GM18870 (cell line): ENCODE data around the gene KIF5A.
"Not testable (repeated sequence)": the region's sequence is repeated elsewhere in the genome, so short reads cannot be mapped to it uniquely, and the experiment has no call there.

Experiments used
- ATAC-seq: cut with Tn5 transposase; IDR thresholded peaks from one replicate; pipeline ENCODE4 v1.9.1; 2021; ENCODE audit warnings: moderate library complexity; ENCODE audit not compliant: unreplicated experiment

The KIF5A gene

DNA sequence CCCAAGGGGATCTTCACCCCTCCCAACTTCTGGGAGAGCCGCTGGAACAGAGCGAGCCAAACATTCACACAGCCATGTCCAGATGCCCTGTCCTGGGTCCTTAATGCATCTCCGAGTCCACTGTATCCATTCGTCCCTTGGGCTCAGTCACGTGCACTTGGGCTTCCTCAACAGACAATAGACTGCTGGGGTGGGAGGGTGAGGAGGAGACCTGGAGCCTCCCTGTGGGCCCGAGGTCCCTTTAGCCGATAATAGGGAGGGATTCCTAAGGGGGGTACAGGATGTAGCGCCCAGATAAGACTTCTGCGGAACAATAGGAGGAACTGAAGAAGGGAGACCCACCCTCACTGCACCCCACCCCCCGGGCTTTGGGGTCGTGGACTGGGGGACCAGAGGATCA lies 68.1 kb downstream of the KIF5A start:
- ATAC-seq = no peak

DNA sequence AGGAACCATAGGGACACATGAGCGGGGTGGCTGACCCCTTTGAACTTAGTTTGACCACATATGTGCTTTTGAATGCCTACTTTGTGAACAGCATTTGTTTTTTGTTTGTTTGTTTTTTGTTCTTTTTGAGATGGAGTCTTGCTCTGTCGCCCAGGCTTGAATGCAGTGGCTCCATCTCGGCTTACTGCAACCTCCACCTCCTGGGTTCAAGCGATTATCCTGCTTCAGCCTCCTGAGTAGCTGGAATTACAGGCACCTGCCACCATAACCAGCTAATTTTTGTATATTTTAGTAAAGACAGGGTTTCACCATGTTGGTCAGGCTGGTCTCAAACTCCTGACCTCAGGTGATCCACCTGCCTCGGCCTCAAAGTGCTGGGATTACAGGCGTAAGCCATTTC lies 68.6 kb downstream of the KIF5A start:
- ATAC-seq = not testable (repeated sequence)

DNA sequence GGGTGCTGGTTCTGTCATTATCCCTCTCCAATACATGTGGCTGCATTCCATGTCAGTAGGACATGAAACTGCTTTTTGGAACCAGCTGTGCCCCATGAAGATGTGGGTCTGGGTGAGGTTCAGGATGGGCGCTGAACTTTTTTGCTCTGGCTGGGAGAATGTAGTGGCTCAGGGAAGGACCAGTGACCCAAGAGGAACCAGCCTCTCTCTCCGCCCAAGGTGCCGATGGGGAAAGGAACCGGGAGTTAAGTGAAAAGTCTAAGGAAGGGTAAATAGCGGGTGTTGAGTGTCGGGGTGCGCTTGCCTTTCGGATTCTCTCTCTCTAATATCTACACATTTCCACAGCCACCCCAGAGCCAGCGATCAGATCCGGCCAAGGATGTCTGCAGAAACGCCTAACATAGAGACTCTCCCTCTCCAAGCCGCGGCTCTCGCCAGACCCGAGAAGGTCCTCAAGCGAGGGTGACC lies 69.2 kb downstream of the KIF5A start:
- ATAC-seq = no peak

DNA sequence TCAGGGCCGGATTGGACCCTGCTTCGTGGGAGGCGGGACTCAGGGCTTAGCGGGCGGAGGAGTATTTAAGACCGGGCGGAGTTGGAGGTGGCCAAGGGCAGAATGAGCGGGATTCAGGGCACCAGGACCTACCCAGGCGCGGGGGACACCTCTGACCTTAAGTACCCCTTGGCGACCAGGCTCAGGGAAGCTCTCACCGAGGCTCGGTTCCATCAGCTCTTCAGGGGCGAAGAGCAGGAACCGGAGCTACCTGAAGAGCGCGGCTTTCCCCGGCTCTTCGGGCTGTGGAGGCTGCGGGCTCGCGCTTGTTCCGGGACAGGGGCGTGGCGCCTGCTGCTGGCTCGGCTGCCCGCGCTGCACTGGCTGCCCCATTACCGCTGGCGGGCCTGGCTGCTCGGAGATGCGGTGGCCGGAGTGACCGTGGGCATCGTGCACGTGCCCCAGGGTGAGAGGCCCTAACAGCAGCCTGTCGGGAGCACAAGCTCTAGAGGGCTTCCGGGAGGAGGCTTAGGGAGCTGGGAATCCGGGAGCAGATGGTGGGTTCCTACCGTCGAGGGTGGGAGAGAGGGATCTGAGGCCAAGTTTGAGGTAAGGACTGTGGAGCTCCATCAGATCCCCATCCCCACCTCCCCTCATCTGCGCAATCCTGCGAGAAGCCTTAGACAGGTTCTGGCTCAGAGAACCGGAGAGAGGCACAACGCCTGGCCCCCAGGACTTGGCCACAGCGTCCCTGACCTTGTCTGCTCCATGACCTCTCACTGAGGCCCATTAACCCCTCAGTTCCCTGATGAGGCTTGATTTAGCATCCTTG lies 69.8 kb downstream of the KIF5A start:
- no peak for ATAC-seq

DNA sequence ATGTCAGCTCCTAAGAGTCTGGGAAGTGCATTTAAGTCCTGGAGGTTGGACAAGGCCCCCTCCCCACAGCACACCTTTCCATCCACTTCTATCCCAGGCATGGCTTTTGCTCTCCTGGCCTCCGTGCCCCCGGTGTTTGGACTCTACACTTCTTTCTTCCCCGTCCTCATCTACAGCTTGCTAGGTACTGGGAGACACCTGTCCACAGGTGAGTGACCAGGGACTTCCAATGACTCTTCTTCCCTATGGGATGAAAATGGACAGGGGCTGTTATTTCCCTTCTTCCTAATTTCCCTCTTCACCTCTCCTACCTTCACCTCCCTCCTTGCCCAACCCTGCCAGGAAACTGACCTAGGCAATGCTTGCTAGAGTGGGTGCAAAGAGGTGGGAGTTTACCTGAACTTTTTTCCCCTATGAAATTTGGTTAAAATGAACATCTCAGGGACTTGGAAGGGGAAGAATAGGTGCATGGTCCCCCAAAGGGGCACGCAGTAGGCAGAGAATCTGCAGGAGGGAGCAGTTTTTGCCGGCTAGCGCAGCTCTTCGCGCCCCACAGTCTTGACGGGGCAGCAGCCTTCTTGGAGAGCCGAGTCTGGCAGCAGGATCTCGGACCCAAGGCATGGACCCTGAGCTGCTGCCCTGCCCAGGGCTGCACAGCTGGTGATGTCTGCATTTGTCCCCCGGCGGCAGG lies 70.5 kb downstream of the KIF5A start:
- ATAC-seq = no peak

DNA sequence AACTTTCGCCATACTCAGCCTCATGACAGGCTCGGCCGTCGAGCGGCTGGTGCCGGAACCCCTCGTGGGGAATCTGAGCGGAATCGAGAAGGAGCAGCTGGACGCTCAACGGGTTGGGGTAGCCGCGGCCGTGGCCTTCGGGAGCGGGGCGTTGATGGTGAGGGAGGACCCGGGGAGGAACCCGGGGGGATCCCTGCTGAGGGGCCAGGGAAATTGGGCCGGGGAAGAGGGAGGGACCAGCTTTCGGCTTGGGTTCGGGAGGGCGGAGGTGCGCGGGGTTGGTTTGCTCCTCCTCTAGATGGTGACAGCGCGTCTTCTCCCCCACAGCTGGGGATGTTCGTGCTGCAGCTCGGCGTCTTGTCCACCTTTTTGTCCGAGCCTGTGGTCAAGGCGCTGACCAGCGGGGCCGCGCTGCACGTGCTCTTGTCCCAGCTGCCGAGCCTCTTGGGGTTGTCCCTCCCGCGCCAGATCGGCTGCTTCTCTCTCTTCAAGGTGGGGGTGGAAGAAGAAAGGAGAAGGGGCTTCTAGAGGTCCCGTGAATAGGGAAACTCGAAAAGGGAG lies 71.2 kb downstream of the KIF5A start:
- ATAC-seq = no peak

DNA sequence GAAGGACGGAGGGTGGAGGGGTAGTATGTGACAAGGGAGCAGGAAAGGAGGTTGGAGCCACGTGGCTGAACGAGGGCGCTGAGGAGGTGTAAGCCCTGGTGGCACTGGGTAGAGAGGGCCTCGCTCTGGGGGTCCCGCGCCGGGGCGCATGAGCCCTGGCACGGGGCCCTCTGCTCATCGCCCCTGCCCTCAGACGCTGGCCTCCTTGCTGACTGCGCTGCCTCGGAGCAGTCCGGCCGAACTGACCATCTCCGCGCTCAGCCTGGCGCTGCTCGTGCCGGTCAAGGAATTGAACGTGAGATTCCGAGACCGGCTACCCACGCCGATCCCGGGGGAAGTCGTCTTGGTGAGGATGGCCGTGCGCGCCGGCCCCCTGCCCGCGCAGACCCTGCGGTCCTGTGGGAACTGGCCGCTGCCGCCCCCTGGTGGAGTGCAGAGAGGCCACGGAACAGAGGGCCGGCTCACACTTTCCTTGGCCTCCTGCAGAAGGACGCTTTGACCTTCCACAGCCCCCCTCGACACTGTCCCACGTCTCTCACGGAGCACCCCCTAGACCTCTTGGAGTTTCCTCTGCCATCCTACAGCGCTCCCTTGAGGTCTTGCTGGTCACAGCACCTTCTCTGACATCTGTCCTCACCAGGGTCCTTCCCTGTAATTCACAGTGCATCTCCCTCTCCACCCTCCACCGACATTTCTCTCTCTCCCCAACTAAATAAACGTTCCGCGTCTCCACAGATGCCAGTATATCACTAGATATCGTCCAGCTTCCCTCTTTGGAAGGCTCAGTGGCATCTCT lies 71.9 kb downstream of the KIF5A start:
- no peak for ATAC-seq

DNA sequence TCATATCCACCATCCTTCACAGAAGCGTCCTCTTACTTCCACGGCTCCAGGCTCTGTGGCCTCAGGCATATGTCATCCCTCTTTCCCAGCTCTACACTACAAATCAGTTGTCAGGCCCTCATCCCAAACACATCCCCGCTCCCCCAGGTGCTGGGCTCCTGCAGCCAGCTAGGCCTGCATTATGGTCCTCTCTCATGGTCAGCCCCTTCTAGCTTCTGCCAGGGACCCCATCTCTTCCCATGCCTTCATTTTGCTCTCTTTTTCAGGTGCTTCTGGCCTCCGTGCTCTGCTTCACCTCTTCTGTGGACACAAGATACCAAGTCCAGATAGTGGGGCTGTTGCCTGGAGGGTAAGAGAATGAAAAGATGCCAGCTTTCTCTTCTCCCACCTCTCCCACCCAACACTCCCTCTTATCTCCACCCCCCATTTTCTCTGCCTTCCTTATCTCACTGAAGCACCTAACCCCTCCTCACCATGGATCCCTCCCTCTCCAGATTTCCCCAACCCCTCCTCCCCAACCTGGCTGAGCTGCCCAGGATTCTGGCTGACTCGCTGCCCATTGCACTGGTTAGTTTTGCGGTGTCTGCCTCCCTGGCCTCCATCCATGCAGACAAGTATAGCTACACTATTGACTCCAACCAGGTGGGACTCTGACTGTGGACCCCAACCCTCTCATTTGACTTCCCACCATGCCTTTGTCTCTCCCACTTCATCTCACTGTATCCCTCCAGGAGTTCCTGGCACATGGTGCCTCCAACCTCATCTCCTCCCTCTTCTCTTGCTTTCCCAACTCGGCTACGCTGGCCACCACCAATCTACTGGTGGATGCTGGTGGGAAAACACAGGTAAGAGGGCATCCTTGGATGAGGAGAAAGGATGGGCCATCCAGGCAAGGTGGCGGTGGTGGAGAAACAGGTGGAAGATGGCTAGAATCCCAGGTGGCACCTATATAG lies 72.7 kb downstream of the KIF5A start:
- no peak for ATAC-seq

DNA sequence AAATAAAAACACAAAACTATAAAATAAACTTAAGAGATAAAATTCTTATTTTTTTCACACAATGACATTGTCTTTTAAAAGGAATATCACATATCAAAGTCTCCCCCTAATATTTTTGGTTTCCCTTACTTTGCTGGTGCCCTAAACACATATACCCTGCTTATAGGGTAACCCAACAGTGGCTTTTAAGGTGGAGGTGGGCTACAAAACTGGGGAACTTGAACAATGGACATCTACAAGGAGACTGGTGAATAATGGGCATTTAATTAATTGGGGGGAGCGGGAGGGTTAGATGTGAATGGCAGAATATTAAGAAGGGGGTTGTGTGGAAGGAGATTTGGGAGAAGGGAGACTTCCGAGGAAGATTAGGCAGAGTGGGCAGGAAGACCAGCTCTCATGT lies 73.5 kb downstream of the KIF5A start:
- ATAC-seq = no peak

DNA sequence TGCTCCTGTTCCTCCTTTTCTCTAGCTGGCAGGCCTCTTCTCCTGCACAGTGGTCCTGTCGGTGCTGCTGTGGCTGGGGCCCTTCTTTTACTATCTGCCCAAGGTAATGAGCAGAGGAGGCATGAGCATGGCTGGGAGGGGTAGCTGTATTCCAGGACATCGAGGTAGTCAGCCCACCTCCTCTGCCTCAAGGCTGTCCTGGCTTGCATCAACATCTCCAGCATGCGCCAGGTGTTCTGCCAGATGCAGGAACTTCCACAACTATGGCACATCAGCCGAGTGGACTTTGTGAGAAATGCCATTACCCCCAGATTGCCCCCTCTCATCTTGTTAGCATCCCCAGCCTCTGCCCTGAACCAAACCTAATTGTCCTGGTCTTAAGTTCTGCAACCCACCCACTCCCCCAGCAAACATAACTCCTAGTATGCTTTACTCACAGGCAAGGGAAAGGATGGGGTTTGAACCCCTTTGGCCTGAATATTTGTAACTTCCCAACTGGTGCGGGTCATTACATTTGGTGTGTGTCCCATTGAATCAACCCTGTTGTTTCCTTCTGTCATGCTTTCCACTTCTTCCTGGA lies 74.1 kb downstream of the KIF5A start:
- ATAC-seq = no peak

DNA sequence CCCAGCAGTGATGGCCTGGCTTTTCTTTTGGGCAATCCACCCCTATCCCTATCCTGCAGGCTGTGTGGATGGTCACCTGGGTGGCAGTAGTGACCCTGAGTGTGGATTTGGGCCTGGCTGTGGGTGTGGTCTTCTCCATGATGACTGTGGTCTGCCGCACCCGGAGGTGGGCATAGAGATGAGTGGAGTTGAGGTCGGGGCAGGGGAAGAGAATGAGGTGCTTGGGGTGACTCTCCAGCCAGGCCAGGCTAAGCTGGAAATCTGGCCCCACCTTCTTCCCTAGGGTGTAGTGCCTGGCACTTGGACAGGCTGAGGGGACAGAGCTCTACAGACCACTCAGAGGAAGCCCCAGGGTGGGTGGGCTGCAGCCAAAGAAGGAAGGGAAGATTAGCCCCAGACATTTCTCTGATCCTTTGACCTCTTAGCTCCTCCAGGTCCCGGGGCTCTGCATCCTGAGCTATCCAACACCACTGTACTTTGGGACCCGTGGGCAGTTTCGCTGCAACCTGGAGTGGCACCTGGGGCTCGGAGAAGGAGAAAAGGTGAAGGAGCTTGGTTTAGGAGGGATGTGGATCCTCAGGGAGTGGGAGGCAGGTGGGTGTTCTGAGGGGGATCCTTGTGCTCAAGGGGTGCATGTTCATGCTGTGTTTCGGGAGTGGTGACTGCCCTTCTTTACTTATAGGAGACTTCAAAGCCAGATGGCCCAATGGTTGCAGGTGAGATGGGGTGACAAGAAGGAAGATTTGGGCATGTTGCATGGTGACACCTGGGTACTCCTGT lies 74.8 kb downstream of the KIF5A start:
- no peak for ATAC-seq

DNA sequence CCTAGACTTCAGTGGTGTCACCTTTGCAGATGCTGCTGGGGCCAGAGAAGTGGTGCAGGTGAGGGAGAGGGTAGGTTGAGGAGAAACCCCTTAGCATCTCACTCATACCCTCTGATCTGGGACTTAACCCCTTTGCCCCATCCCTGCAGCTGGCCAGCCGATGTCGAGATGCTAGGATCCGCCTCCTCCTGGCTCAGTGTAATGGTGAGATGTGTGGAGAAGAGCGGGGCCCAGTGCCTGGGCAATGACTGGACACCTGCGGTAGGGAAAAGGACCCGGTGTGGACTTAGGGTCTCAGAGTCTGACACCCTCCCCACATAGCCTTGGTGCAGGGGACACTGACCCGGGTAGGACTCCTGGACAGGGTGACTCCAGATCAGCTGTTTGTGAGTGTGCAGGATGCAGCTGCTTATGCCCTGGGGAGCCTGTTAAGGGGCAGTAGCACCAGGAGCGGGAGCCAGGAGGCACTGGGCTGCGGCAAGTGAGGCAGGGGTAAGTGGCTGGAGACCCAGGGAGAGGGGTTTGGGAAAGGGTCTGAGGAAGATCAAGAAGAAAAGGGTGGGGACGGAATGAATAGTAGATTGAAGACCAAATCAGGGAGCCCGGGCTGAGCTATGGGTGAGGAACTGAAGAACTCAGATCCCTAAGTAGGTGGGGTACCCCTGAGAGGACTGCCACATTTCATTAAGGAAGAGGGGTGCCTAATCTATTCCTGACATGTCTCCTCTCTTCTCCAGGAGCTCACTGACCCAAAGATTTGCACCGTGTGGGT lies 75.6 kb downstream of the KIF5A start:
- no peak for ATAC-seq

DNA sequence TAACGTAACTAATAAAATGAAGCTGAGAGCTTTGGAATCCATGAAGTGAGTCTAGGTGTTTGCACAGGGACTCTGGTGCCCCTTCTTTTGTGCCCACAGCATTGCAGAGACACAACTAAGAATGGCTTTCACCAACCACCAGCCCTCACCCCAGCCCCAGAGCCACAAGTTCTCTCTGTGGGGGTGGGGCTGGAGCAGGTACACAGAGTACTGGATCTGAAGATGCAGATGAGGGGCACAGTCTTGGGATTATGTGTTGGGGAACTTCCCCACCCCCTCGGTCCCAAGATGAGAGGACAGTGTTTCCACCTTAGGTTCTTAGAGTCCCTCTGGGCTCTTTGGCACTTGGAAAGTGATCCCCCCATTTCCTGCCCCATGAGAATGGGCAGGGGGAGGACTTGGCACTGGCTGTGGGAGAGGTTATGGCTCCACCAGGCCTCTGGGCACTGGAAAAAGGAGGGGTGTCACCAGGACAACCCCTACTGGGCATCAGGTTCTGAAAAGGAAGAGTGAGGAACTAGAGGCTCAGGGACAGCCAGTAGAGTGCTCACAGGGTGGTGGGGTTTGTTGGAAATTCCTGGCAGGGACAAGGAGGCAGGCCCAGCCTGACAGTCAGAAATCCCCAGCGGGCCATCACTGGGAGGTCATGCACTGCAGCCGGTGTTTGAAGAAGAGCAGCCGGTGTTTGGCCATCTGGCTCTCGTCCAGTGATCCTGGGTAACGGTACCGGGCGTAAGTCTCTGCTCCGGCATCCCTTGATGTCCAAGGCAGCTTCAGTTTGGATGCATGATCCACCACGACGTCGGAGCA lies 76.5 kb downstream of the KIF5A start:
- ATAC-seq = no peak

DNA sequence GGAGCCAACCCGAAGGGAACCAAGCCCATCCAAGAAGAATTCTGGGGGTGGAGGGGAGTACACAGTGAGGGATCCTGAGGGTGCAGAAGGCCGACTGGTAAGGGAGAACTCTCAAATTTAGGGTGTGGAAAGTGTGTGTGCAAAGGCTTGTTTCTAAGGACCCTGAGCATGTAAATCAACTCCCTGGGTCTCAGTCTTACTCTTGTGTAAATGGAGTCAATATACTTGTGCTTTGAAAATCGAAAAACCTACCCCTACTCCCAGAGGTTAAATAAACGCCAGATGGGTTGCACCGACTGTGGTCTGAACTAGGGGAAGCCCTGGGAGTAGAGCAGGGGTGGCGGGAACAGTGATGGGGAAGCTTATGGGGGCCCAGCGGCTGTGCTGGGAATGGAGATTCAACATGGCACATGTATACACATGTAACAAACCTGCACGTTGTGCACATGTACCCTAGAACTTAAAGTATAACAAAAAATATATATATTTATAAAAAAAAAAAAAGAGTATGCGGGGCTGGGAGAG lies 77.1 kb downstream of the KIF5A start:
- ATAC-seq = no peak

DNA sequence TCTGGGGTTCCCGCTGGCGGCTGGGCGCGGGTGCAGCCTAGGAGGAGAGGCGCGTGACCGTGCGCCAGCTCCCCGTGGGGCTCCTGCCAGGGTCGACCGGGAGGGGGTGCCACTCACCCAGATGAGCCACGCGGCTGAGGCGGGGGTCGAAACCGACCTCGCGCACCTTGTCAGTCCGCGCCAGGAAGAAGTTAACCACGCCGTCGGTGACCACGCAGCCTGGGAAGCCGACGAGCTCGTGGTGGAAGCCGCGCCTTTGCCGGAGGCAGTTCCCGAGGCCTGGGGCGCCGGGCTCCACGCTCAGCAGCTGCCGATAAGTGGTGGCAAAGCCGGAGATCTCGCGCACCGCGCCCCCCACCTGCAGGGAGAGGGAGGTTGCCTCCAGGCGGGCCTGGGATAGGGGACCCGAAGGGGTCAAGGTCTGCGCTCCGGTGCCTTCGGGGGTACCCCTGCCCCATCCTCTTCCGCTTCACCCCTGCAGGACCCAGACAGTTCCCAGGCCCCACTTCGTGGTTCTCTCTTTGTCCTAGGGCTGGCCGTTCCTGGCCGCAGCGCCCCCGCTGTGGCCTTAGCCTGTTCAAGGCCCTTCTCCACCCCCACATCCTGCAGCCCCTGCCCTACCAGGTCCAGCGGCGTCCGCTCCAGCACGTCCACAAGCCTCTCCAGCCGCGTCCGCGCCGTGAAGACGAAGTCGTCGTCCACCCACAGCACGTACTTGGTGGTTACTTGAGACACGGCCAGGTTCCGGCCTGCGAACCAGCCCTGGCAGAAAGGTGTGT lies 77.8 kb downstream of the KIF5A start:
- no peak for ATAC-seq
